ENCODE results near the gene PRSS12. TPM values are rescaled to one million over a fixed set of nuclear protein-coding genes. Genes with fewer than 3 reads are reported as not detected.

Gene PRSS12
- polyA plus RNA-seq, 1 of the 3 experiments (the other 2 are of a cell fraction) = 137 TPM

DNA sequence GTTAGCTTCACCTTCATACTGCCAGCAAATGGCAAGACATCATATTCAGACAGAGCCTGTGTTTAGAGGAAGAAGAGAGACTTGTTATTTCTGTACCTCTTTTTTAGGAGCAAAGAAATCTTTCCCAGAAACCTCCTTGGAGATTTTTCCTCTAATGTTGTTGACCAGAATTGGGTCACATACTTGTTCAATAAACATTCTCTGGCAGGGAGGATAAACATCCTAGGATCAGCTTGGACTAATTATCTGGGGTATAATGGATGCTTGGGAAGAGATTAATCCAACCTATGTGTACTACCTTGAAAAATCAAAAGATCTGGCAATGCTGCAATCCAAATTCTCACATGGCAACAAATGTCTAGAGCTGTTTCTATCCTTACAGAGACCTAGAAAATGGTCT, 8.4 kb upstream of the PRSS12 start:
- Histone ChIP-seq H3K4me1 (ENCODE audit: control insufficient read depth in 1 of 2, insufficient read depth in 2 of 2, low read depth in 1 of 2, low read length in 1 of 2) (no peaks in the 10 kb centered on the region; a peak in 1 of 4 replicates), H3K9me3 (no peaks in the 10 kb centered on the region), H3K27me3 (ENCODE audit: insufficient read depth) (no peaks in the 10 kb centered on the region), H3K4me3 (ENCODE audit: low read depth in 2 of 2, low read length in 1 of 2) (no peak overlapping the region), H3K4me2 (no peak overlapping the region), H3K36me3 (replicated peaks in 1 of 2; ENCODE audit: control insufficient read depth in 1 of 2, insufficient read depth in 2 of 2, low read length in 1 of 2) (no peaks in the 10 kb centered on the region), H4K20me1 (ENCODE audit: insufficient read depth) (no peaks in the 10 kb centered on the region), H3F3A (replicated peaks; ENCODE audit: insufficient read depth) (no peaks in the 10 kb centered on the region), H3K9me2 (no peaks in the 10 kb centered on the region), H3K9ac (no peak overlapping the region), H3K27ac (ENCODE audit: low read depth in 2 of 2, low read length in 1 of 2) (no peak overlapping the region), H2AFZ (ENCODE audit: low read depth) (no peak overlapping the region), H3K79me2 (ENCODE audit: insufficient read depth) (no peaks in the 10 kb centered on the region)
- no peak for DNase-seq
- CTCF ChIA-PET = interaction anchor here (0.5 kb wide), 1 partner anchor 619 kb away, joined by 3 read pairs; no protein-coding TSS in a partner anchor
- POLR2A ChIA-PET = no interaction called here
- TF ChIP-seq TEAD4 (IDR thresholded peaks at IDR 0.05; ENCODE audit: borderline replicate concordance, insufficient read depth) = no peak
- no peak for TF ChIP-seq GATA2 (CRISPR knock-in tag; IDR thresholded peaks at IDR 0.05)
- no peak for TF ChIP-seq NRF1 (IDR thresholded peaks at IDR 0.05; ENCODE audit: low read depth, low read length)
- TF ChIP-seq MXI1 (IDR thresholded peaks at IDR 0.05; ENCODE audit: low read depth, low read length) = no peak
- TF ChIP-seq TCF12 (IDR thresholded peaks at IDR 0.05) = no peak
- TF ChIP-seq, protein P1, sequence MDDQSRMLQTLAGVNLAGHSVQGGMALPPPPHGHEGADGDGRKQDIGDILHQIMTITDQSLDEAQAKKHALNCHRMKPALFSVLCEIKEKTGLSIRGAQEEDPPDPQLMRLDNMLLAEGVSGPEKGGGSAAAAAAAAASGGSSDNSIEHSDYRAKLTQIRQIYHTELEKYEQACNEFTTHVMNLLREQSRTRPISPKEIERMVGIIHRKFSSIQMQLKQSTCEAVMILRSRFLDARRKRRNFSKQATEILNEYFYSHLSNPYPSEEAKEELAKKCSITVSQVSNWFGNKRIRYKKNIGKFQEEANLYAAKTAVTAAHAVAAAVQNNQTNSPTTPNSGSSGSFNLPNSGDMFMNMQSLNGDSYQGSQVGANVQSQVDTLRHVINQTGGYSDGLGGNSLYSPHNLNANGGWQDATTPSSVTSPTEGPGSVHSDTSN (IDR thresholded peaks at IDR 0.05) = no peak

DNA sequence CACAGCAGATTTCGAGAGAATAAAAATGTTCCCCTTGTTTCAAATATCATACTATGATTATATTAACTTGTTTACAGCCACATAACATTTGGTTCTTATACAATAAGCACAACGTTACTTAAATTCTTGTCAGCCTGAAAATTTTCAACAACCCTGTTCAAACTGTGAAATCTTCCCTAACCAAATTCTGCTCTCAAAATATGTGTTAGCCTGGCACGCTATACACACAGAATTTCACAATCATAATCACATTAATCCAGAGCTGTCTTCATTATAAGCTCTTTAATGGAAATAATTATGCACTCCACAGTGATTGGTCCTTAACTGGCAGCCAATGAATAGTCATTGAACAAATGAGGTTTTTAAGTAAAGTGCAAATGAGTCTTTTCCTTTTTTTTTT, 7.3 kb upstream of the PRSS12 start:
- H3K9me2 ChIP-seq = no peaks in the 10 kb centered on the region
- no peak overlapping the region for H3K4me2 ChIP-seq
- no peaks in the 10 kb centered on the region for H3K27me3 ChIP-seq (ENCODE audit: insufficient read depth)
- CTCF ChIA-PET = interaction anchor here (1.3 kb wide), 1 partner anchor 9 kb away, joined by 5 read pairs; no protein-coding TSS in a partner anchor
- no peaks in the 10 kb centered on the region; a peak in 1 of 4 replicates for H3K4me1 ChIP-seq (ENCODE audit: control insufficient read depth in 1 of 2, insufficient read depth in 2 of 2, low read depth in 1 of 2, low read length in 1 of 2)
- no peak for TF ChIP-seq SMC3 (IDR thresholded peaks at IDR 0.05; ENCODE audit: low read depth, low read length)
- no peak for TF ChIP-seq FOXM1 (IDR thresholded peaks at IDR 0.05; ENCODE audit: low read depth)
- TF ChIP-seq, protein P2, sequence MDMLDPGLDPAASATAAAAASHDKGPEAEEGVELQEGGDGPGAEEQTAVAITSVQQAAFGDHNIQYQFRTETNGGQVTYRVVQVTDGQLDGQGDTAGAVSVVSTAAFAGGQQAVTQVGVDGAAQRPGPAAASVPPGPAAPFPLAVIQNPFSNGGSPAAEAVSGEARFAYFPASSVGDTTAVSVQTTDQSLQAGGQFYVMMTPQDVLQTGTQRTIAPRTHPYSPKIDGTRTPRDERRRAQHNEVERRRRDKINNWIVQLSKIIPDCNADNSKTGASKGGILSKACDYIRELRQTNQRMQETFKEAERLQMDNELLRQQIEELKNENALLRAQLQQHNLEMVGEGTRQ (IDR thresholded peaks at IDR 0.05; ENCODE audit: borderline replicate concordance, low read depth, low read length) = no peak
- TF ChIP-seq TAF1 (IDR thresholded peaks at IDR 0.05; ENCODE audit: borderline replicate concordance, low read depth, low read length) = no peak
- TF ChIP-seq RCOR1 (IDR thresholded peaks at IDR 0.05; ENCODE audit: low read length) = no peak
- TF ChIP-seq MEF2A (IDR thresholded peaks at IDR 0.05; ENCODE audit: borderline replicate concordance, low read depth) = no peak
- TF ChIP-seq ELF1 (IDR thresholded peaks at IDR 0.05) = no peak
- no peak for TF ChIP-seq GABPA (IDR thresholded peaks at IDR 0.05; ENCODE audit: low read depth)
- TF ChIP-seq RAD21 (IDR thresholded peaks at IDR 0.05; ENCODE audit: low read length) = no peak
- no peak for TF ChIP-seq EP300 (IDR thresholded peaks at IDR 0.05; ENCODE audit: borderline replicate concordance in 1 of 2, low read depth in 1 of 2, low read length in 1 of 2)
- TF ChIP-seq, protein P1 (IDR thresholded peaks at IDR 0.05) = no peak
- TF ChIP-seq, protein P3, sequence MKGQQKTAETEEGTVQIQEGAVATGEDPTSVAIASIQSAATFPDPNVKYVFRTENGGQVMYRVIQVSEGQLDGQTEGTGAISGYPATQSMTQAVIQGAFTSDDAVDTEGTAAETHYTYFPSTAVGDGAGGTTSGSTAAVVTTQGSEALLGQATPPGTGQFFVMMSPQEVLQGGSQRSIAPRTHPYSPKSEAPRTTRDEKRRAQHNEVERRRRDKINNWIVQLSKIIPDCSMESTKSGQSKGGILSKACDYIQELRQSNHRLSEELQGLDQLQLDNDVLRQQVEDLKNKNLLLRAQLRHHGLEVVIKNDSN (IDR thresholded peaks at IDR 0.05; ENCODE audit: borderline replicate concordance, low read depth) = no peak
- no peak for TF ChIP-seq NRF1 (IDR thresholded peaks at IDR 0.05; ENCODE audit: low read depth, low read length)
- TF ChIP-seq GATA2 (CRISPR knock-in tag; IDR thresholded peaks at IDR 0.05) = no peak
- no peak for TF ChIP-seq EZH2phosphoT487 (IDR thresholded peaks at IDR 0.05; ENCODE audit: borderline replicate concordance, low read depth)
- TF ChIP-seq, protein P4, sequence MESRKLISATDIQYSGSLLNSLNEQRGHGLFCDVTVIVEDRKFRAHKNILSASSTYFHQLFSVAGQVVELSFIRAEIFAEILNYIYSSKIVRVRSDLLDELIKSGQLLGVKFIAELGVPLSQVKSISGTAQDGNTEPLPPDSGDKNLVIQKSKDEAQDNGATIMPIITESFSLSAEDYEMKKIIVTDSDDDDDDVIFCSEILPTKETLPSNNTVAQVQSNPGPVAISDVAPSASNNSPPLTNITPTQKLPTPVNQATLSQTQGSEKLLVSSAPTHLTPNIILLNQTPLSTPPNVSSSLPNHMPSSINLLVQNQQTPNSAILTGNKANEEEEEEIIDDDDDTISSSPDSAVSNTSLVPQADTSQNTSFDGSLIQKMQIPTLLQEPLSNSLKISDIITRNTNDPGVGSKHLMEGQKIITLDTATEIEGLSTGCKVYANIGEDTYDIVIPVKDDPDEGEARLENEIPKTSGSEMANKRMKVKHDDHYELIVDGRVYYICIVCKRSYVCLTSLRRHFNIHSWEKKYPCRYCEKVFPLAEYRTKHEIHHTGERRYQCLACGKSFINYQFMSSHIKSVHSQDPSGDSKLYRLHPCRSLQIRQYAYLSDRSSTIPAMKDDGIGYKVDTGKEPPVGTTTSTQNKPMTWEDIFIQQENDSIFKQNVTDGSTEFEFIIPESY (IDR thresholded peaks at IDR 0.05; ENCODE audit: borderline replicate concordance, low read depth) = no peak
- no peak for TF ChIP-seq YY1 (IDR thresholded peaks at IDR 0.05; ENCODE audit: low read depth)
- TF ChIP-seq POLR2AphosphoS5 (IDR thresholded peaks at IDR 0.05; ENCODE audit: low read depth, low read length) = no peak
- H3K4me3 ChIP-seq (ENCODE audit: low read depth in 2 of 2, low read length in 1 of 2) = no peak overlapping the region
- H2AFZ ChIP-seq (ENCODE audit: low read depth) = no peak overlapping the region; the same call in 1 of the 2 replicates
- H4K20me1 ChIP-seq (ENCODE audit: insufficient read depth) = no peaks in the 10 kb centered on the region
- DNase-seq = no peak
- H3K27ac ChIP-seq (ENCODE audit: low read depth in 2 of 2, low read length in 1 of 2) = no peak overlapping the region
- H3K9ac ChIP-seq = no peak overlapping the region
- 91% methylated on average over 3 of the region's 3 CpGs for WGBS (ENCODE audit: low lambda C conversion rate)
- no peaks in the 10 kb centered on the region for H3K36me3 ChIP-seq (replicated peaks in 1 of 2; ENCODE audit: control insufficient read depth in 1 of 2, insufficient read depth in 2 of 2, low read length in 1 of 2)
- no peaks in the 10 kb centered on the region for H3F3A ChIP-seq (replicated peaks; ENCODE audit: insufficient read depth)
- H3K79me2 ChIP-seq (ENCODE audit: insufficient read depth) = no peaks in the 10 kb centered on the region
- POLR2A ChIA-PET = no interaction called here
- H3K9me3 ChIP-seq = no peaks in the 10 kb centered on the region
